ENCODE measurements around the gene TMEM94.
"Not testable (repeated sequence)": the region's sequence is repeated elsewhere in the genome, so short reads cannot be mapped to it uniquely, and the experiment has no call there.

Gene TMEM94

GRCh38 chr17:75472119-75472518, 15.7 kb downstream of the TMEM94 start:
- Histone ChIP-seq H3K36me3 (ENCODE audit: control insufficient read depth, insufficient read depth, low read length) (peaks cover 8% of the 10 kb centered on the region), H3K9me3 (ENCODE audit: control insufficient read depth, insufficient read depth, low read length) (no peaks in the 10 kb centered on the region), H3K9ac (ENCODE audit: low read depth, low read length) (no peak overlapping the region), H3K4me3 (ENCODE audit: low read depth, low read length) (no peak overlapping the region), H3K4me1 (ENCODE audit: control insufficient read depth, insufficient read depth, low read length) (no peaks in the 10 kb centered on the region), H3K27me3 (ENCODE audit: control insufficient read depth, insufficient read depth, low read length) (no peaks in the 10 kb centered on the region)

- Histone ChIP-seq H3K4me1 (ENCODE audit: control insufficient read depth, insufficient read depth, low read length) (no peaks in the 10 kb centered on the region), H3K27me3 (ENCODE audit: control insufficient read depth, insufficient read depth, low read length) (no peaks in the 10 kb centered on the region), H3K9ac (ENCODE audit: low read depth, low read length) (no peak overlapping the region), H3K9me3 (ENCODE audit: control insufficient read depth, insufficient read depth, low read length) (no peaks in the 10 kb centered on the region), H3K36me3 (ENCODE audit: control insufficient read depth, insufficient read depth, low read length) (peaks cover 8% of the 10 kb centered on the region), H3K4me3 (ENCODE audit: low read depth, low read length) (no peak overlapping the region)
Observed at GRCh38 chr17:75473246-75473645, 16.8 kb downstream of the TMEM94 start.

- Histone ChIP-seq H3K36me3 (ENCODE audit: control insufficient read depth, insufficient read depth, low read length) (peaks cover 8% of the 10 kb centered on the region), H3K4me3 (ENCODE audit: low read depth, low read length) (no peak overlapping the region), H3K9ac (ENCODE audit: low read depth, low read length) (no peak overlapping the region), H3K4me1 (ENCODE audit: control insufficient read depth, insufficient read depth, low read length) (peaks cover 5% of the 10 kb centered on the region), H3K9me3 (ENCODE audit: control insufficient read depth, insufficient read depth, low read length) (no peaks in the 10 kb centered on the region), H3K27me3 (ENCODE audit: control insufficient read depth, insufficient read depth, low read length) (no peaks in the 10 kb centered on the region)
Observed at GRCh38 chr17:75474736-75475135, 18.3 kb downstream of the TMEM94 start.

GRCh38 chr17:75475144-75475835, 18.9 kb downstream of the TMEM94 start:
- Histone ChIP-seq H3K36me3 (ENCODE audit: control insufficient read depth, insufficient read depth, low read length) (peaks cover 8% of the 10 kb centered on the region), H3K4me1 (ENCODE audit: control insufficient read depth, insufficient read depth, low read length) (peaks cover 5% of the 10 kb centered on the region), H3K27me3 (ENCODE audit: control insufficient read depth, insufficient read depth, low read length) (no peaks in the 10 kb centered on the region), H3K9ac (ENCODE audit: low read depth, low read length) (no peak overlapping the region), H3K9me3 (ENCODE audit: control insufficient read depth, insufficient read depth, low read length) (no peaks in the 10 kb centered on the region), H3K4me3 (ENCODE audit: low read depth, low read length) (no peak overlapping the region)

DNA sequence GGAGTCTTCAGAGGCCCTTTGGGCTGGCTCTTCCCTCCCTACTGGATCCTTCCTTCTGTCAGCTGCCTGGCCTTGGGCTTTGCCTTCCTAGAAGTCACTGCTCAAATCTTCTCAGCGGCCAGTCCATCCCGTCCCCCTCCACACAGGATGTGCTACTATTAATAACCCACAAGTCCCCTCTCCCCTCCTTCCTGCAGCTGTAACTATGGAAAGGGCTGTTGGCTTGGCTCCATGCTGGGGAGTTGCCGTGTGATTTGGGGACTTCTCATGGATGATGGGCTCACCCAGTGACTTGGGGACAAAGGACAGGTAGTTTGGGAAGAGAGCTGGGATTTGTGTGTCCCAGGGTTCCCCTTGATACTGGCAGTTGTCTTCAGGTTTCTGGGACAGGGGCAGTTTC, 19.4 kb downstream of the TMEM94 start:
- Histone ChIP-seq H3K4me1 (ENCODE audit: control insufficient read depth, insufficient read depth, low read length) (peaks cover 5% of the 10 kb centered on the region), H3K4me3 (ENCODE audit: low read depth, low read length) (no peak overlapping the region), H3K36me3 (ENCODE audit: control insufficient read depth, insufficient read depth, low read length) (peaks cover 8% of the 10 kb centered on the region), H3K9ac (ENCODE audit: low read depth, low read length) (no peak overlapping the region), H3K9me3 (ENCODE audit: control insufficient read depth, insufficient read depth, low read length) (no peaks in the 10 kb centered on the region), H3K27me3 (ENCODE audit: control insufficient read depth, insufficient read depth, low read length) (no peaks in the 10 kb centered on the region)

DNA sequence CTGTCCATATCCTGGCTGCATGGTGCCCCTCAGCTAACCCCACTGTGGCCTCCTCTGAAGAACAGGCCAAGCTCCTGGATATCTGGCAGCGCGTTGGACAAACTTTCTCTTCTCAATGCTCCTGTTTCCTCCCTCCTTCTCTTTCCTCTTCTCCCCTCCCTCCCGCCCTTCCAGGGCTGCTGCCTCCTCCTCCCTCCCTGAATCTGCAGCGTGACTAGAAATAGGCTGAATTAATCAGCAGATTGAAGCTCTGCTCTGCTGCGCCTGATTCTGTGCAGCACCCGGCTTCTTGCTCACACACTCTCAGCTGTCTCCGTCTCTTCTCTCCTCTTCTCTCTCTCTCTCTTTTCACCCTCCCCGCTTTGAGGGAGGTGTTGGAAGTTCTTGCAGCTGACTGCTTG, 19.8 kb downstream of the TMEM94 start:
- H3K4me3 ChIP-seq (ENCODE audit: low read depth, low read length): no peak overlapping the region
- H3K36me3 ChIP-seq (ENCODE audit: control insufficient read depth, insufficient read depth, low read length): peaks cover 8% of the 10 kb centered on the region
- H3K9me3 ChIP-seq (ENCODE audit: control insufficient read depth, insufficient read depth, low read length): no peaks in the 10 kb centered on the region
- no peak overlapping the region for H3K9ac ChIP-seq (ENCODE audit: low read depth, low read length)
- H3K4me1 ChIP-seq (ENCODE audit: control insufficient read depth, insufficient read depth, low read length): peaks cover 5% of the 10 kb centered on the region
- no peaks in the 10 kb centered on the region for H3K27me3 ChIP-seq (ENCODE audit: control insufficient read depth, insufficient read depth, low read length)

- Histone ChIP-seq H3K36me3 (ENCODE audit: control insufficient read depth, insufficient read depth, low read length) (peaks cover 7% of the 10 kb centered on the region), H3K4me1 (ENCODE audit: control insufficient read depth, insufficient read depth, low read length) (peaks cover 5% of the 10 kb centered on the region), H3K9ac (ENCODE audit: low read depth, low read length) (no peak overlapping the region), H3K27me3 (ENCODE audit: control insufficient read depth, insufficient read depth, low read length) (no peaks in the 10 kb centered on the region), H3K9me3 (ENCODE audit: control insufficient read depth, insufficient read depth, low read length) (no peaks in the 10 kb centered on the region), H3K4me3 (ENCODE audit: low read depth, low read length) (no peak overlapping the region)
Observed at GRCh38 chr17:75476752-75477489, 20.5 kb downstream of the TMEM94 start.

- H3K4me1 ChIP-seq (ENCODE audit: control insufficient read depth, insufficient read depth, low read length); H3K4me3 ChIP-seq (ENCODE audit: low read depth, low read length); H3K36me3 ChIP-seq (ENCODE audit: control insufficient read depth, insufficient read depth, low read length); H3K9me3 ChIP-seq (ENCODE audit: control insufficient read depth, insufficient read depth, low read length); H3K9ac ChIP-seq (ENCODE audit: low read depth, low read length); H3K27me3 ChIP-seq (ENCODE audit: control insufficient read depth, insufficient read depth, low read length): not testable (repeated sequence)
Observed at GRCh38 chr17:75477490-75477862, 21.0 kb downstream of the TMEM94 start.

DNA sequence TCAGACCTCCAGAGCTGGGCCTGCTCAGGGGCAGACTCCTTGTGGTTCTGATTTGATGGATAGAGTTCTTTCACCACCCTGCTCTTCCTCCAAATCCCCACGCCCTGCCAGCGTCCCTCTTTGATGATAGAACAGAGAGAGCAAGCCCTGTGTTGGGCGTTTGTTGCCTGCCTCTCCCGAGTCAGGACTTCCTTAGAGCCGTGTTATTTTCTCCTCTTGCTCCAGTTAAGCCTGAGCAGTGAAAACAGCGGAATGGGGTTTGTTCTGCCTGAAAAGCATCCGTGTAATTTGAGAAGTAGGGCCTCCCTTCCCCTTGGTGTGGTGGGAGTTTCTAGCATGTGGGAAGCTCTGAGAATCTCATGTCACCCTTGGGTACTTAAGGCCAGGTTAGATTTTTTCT, 22.1 kb downstream of the TMEM94 start:
- no peaks in the 10 kb centered on the region for H3K27me3 ChIP-seq (ENCODE audit: control insufficient read depth, insufficient read depth, low read length)
- peaks cover 5% of the 10 kb centered on the region for H3K4me1 ChIP-seq (ENCODE audit: control insufficient read depth, insufficient read depth, low read length)
- no peaks in the 10 kb centered on the region for H3K9me3 ChIP-seq (ENCODE audit: control insufficient read depth, insufficient read depth, low read length)
- no peaks in the 10 kb centered on the region for H3K36me3 ChIP-seq (ENCODE audit: control insufficient read depth, insufficient read depth, low read length)
- no peak overlapping the region for H3K4me3 ChIP-seq (ENCODE audit: low read depth, low read length)
- H3K9ac ChIP-seq (ENCODE audit: low read depth, low read length): no peak overlapping the region

GRCh38 chr17:75480281-75480680, 23.8 kb downstream of the TMEM94 start:
- no peaks in the 10 kb centered on the region for H3K9me3 ChIP-seq (ENCODE audit: control insufficient read depth, insufficient read depth, low read length)
- H3K4me3 ChIP-seq (ENCODE audit: low read depth, low read length): no peak overlapping the region
- no peaks in the 10 kb centered on the region for H3K36me3 ChIP-seq (ENCODE audit: control insufficient read depth, insufficient read depth, low read length)
- H3K4me1 ChIP-seq (ENCODE audit: control insufficient read depth, insufficient read depth, low read length): peaks cover 5% of the 10 kb centered on the region
- no peak overlapping the region for H3K9ac ChIP-seq (ENCODE audit: low read depth, low read length)
- no peaks in the 10 kb centered on the region for H3K27me3 ChIP-seq (ENCODE audit: control insufficient read depth, insufficient read depth, low read length)

GRCh38 chr17:75481194-75482068, 25.0 kb downstream of the TMEM94 start:
- Histone ChIP-seq H3K27me3 (ENCODE audit: control insufficient read depth, insufficient read depth, low read length) (no peaks in the 10 kb centered on the region), H3K9me3 (ENCODE audit: control insufficient read depth, insufficient read depth, low read length) (no peaks in the 10 kb centered on the region), H3K36me3 (ENCODE audit: control insufficient read depth, insufficient read depth, low read length) (no peaks in the 10 kb centered on the region), H3K4me3 (ENCODE audit: low read depth, low read length) (no peak overlapping the region), H3K9ac (ENCODE audit: low read depth, low read length) (peak overlapping the region; percentile 24), H3K4me1 (ENCODE audit: control insufficient read depth, insufficient read depth, low read length) (peaks cover 5% of the 10 kb centered on the region)
